CMK (cell line): ENCODE measurements around the gene NR2F6.

ENCODE experiments used
- DNase-seq: peaks from one replicate; pipeline ENCODE4 v3.0.0-alpha.2; 2010; ENCODE audit warnings: low read depth

The NR2F6 gene

DNA sequence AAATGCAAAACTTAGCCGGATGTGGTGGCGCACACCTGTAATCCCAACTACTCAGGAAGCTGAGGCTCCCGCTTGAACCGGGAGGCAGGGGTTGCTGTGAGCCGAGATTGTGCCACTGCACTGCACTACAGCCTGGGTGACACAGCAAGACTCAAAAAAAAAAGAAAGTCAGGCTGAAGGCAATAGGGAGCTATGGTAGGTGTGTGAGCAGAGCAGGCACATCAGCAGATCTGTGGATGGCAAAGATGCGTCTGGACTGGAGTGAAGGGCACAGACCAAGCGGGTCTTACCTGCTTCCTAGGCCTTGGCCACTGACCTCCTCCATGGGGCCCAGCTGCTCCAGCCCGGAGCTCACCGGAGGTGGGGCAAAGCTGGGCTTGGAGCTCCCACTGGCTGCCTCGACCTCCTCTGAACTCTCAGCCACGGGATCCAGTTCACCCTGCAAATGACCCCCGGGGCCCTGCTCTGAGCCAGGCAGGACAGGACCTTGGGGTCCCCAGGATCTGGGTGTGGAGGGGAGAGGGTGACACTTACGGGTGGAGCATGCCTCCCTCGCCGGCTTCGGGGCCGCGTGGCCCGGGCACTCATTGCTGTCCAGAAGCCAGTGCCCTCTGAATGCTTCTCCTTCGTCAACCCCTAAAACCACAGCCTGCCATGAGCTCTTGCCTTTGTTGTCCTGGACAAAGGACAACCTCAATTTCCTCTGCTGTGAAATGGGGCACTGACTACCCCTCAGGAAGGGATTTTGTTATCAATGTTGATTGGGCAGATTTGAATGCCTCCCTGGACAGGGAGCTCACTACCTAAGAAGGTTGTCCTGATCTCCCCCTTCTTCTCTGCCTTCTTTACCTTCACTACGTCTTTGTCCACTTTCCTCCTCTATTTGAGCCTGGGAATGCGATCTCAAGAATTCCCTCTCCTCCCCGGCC, 18.3 kb upstream of the NR2F6 start:
- no peak for DNase-seq

DNA sequence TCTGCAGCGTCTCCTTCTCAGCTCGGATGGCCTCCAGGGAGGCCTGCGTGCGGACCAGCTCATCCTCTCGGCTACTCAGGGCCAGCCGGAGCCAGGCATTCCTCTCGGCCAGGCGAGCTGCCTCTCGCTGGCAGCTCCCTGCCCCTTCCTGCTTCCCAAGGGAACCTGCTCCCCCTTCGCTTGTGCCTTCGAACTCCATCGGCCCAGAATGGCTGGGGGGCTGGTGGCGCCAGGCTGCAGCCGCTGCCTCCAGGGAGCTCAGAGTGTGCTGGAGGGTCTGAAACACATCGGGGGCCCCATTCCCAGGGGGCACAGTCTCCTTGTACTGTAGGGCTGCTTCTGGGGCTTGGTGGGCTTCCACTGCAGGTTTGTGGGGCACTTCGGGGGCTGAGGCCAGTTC, 16.8 kb upstream of the NR2F6 start:
- DNase-seq = no peak

DNA sequence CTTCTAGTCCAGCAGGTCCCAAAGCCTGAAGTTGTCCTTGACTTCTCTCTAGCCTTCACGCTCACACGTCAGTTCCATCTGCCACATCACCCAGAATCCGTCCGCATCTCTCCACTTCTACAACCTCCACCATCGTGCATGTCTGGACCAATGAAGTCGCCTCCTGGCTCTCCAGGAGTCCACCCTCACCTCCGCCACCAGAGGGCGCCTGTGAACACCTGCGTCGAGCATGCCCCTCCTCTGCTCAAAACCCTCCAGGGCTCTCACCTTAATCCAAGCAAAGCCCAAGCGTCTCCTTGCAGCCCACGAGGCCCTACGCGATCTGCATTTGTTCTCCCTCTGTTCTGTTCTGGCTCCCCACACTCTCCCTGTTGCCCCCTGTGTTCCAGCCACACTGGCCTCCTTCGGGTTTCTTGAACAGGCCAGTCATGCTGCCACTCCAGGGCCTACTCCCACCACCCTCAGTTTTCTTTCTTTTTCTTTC, 15.2 kb upstream of the NR2F6 start:
- DNase-seq = no peak

DNA sequence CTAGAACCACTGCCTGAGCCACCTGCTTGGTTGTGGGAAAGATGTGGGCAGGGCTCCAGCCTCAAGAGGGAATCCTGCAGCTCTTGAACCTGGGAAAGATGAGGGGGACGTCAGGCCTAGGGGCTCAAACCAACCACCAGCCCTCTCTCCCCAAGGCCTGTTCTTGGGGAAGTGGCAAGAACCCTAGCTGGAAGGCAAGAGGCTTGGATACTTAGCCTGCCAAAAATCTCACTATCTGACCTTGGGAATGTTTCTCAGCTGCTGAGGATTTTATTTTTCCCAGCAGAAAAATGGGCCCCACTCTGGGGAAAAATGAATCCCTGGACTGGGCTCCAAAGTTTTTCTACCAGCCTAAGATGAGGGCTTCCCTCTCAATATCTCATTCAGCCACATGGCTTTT, 14.2 kb upstream of the NR2F6 start:
- no peak for DNase-seq

DNA sequence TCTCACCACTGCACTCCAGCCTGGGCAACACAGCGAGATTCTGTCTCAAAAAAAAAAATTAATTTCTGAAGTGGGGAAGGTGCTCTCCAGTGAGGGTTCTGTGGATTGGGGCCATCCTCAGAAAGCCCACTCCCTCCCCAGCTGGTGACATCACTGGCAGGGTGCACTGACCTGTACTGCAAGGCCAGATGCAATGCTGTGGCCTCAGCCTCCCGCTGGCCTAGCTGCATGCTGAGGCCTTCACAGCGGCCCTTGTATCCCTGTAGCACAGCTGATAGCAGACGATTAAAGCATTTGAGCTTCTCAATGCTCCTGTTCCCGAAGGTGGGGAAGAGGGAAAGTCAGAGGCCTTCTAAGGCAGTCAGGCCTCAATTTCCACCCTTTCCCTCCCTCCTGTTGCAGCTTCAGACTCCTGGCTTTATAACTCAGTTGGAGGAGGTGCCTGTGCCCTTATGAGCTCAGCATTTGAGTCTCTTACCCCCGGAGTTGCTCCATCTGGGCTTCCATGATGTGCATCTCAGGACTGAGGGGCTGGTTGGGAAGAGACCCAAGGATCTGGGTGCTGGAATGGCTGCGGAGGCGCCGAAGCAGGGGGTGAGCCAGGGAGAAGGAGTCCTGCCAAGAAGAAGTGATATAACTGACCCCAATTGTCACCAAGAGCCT, 13.5 kb upstream of the NR2F6 start:
- no peak for DNase-seq

DNA sequence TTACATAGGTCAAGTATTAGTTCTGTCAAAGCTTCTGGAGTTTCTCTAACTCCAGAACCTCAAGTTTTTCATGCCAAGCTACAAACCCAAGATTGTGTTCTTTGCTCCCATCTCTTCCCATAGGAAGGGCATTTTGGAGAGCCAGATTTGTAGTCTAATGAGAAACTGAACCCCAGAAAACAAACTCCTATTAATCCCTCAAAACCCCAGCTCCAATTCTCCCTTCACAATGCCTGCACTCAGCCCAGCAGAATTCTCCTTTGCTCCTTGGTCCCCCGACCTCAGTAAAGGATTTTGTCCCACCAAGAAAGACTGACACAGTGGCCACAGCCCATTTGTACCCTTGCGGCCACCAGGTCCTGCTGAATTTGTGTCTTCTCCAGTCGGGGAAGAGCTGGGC, 10.4 kb upstream of the NR2F6 start:
- no peak for DNase-seq

DNA sequence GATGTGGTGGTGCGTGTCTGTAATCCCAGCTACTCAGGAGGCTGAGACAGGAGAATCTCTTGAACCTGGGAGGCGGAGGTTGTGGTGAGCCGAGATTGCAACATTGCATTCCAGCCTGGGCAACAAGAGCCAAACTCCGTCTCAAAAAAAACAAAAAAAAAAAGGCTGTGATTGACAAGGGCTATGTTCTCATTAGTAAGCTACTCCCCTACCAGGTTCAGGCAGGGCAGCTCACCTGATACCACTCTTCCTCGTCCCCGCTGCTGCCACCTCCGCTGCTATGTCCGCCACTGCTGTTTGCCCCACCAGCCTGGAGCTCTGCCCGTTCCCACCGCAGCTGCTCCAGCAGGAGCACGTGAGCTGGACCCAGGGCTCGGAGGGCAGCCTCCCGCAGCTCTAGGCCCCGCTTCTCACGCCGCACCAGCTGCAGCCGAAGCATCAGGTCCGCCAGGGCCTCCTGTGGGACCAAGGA, 9.5 kb upstream of the NR2F6 start:
- DNase-seq = no peak

DNA sequence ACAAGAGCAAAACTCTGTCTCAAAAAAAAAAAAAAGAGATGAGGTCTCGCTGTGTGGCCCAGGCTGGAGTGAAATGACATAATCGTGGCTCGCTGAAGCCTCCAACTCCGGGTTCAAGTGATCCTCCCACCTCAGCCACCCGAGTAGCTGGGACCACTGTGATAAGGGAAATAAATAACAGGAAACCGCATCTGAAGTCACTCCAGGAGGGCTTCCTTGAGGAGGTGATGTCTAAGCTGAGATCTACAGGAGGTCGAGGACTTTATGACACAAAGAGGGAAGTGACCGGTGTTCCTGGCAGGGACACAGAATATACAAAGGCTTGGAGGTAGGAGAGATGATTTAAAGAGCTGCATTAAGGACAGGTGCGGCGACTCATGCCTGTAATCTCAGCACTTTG, 8.9 kb upstream of the NR2F6 start:
- no peak for DNase-seq

DNA sequence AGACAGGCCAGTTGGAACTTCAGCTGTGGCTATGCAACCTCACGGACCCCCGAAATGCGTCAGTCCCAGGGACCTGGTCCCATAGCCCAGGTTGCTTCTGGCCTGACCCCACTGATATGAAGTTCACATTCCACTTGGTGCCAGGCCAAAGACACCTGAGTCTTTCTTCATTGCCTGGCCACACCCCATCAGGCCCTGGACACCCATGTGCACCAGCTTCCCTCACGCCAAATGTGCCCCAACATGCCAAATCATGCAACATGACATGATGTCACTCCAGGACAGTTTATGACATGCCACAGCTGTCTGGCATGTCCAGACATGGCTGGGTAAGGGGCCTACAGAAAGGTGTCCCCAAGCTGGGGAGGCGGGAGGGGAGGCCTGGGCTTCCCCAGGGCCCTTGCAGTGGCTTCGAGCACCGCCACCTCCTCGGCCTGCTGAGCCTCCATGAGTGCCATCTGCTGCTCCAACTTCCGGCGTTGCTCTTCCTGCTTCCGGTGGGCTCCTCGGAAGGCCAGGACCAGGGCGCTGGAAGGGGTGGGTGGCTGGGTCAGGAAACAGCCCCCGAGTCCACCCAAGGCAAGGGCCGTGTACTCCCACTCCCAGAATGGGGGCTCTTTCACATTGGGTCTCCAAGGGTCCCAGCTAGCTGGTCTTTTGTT, 4.3 kb upstream of the NR2F6 start:
- DNase-seq = no peak

DNA sequence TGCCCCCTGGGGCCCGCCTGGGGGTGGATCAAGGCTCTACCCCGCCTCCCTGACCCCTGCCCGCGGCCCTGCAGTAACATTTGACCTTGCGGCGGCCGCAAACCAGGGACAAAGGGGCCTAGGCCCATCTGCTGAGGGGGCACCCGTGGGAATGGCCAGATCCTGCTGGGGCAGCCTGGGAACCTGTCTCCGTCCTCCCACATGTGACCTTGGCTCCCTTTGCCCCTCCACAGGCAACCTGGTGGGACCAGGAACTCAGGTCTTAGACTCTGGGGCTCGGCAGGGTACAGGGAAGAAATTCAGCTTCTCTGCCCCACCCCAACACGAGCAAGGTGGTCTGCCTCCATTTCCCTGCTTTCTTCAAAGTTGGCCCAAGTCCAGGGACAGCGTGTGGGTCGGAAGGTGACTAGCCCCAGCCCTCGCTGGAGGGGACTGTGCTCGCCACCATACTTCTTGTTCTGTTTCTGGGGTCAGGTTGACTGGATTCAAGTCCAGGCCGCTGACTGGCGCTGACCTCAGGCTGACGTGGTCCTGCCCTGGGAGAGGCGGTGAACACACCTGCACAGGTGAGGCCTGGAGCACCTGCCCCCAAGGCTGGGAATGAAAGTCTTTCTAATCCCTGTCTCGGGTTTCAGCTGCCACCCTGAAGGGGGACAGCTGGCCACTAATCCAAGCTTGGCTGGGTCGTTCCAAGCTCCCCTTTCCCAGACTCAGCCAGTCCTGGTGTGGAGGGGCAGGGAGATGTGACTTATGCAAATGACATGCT, 2.5 kb upstream of the NR2F6 start:
- DNase-seq = no peak

DNA sequence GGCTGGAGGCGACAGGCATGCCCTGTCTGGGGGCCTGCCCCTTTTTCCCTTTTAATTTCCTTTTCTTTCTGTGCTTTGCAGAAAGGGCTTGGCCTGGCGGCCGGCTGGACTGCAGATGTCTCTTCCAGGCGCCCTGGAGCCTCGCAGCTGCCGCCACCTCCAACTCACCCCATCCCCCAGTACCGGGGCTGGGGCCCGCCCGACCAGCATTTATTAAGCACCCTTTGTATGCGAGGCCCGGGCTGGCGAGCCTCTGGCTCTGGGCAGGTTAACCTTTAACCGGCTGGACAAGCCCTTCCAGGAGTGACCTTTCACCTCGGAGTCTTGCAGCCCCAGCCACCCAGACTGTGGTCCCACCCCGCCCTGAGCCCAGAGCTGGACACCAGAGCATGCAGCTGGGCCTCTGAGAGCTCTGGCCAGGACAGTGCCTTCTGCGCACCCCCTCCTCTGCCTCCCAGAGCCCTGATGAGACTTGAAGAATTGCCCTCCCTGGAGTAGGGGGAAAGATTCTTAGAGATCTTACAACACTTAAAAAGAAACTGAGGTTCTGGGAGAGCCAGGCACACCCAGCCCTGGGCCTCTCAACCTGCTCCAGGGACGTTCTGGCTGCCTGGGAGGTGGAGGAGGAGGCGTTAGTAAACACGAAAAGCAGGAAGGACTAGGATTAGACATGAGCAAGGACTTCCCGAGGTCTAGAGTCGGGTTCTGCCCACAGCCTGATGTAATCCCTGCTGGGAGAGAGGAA, 1.1 kb upstream of the NR2F6 start:
- DNase-seq = no peak

DNA sequence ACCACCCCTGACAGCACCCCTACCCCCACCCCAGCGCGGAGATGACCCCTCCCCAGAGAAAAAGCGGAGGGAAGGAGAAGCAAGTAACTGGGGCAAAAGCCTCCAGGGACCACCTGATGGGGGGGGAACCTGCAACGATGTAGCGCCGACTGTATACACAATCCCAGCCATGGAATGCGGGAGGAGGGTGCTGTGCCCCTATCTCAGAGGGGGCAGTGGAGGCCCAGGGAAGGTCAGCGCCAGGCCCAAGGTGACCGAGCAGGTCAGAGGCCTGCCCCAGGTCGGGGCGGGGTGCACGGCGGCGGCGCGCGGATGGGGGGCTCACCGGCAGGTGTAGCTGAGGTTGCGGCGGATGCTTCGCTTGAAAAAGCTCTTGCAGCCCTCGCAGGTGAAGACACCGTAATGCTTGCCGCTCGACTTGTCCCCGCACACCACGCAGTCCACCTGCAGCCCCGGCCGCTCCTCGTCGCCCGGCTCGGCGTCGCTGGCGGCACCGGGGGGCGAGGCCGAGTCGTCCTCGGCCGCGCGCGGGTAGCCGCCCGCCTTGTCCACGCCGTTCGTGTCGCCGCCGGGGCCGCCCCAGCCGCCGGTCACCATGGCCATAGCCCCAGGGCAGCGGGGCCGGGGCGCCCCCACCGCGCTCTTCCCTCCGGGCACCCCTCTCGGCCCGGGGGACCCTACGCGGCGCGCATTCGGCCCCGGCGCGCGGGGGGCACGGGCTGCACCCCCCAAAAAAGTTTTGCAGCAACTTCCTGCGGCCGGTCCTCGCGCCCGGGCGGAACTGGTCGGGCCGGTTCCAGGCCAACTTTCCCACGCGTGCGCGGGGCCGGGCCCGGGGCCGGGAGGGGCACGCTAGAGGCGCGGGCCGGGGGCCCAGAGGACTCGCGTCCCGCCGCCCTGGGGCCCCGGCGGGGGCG, 843 bp downstream of the NR2F6 start:
- DNase-seq = no peak

DNA sequence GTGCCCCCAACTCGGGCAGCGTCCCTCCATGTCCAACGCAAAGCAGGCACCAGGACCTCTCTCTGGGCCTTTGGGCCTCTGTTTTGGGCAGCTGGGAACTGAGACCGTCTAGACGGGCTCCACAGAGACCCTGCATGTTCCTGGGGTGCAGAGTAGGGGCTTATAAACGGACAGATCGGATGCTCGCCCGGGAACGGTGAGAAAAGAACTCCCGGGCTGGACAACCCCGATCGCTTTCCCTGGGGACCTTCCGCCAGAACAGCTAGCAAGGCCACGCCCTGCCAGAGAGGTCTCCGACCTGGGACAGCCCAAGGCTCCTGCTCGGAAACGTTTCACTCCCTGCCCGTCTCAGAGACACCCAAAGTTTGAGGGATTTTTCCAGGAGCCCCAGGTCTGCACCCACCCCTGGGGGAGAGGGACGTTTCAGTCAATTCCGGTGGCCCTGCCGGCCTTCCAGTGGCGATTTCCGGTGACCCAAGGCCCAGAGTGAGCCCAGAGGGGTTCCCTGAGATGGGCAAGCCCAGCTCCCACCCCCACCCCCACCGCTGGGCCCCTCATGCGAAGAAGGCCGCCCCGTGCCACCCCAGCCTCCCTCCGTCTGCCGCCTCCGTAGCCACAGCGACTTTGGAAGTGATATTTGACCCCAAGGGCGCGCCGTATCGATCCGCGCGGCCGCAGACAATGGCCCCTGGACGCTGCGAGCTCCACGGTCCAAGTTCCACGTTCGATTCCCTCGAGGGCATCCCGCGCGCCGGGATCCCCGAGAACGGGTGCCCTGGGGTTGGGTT, 1.7 kb downstream of the NR2F6 start:
- no peak for DNase-seq

DNA sequence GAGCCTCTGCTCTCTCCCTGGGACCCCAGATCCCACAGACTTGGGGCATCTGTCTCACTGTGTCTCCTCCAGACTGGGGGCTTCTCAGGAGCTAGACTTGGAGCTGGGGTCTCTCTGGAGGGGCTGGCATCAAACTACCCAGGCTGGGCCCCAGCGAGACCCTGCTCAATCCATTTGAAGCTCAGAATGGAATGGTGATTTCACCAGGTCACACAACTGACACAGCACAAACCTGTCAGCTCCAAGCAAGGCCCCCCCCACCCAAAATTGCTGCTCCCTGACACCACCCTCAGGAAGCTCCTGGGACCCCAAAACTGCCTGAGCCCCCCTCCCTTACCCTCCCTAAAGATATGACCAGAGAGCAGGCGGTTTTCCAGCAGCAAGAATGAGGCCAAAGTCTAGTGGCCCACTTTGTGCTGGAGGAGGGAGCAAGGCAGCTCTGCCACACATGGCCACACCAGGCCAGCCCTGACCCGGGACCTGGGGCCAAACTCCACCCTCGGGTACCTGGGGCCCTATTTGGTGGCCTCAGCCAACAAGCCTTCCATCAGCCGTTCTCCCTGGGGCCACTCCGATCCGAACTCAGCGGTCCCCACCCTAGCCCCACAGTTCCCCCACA, 2.4 kb downstream of the NR2F6 start:
- no peak for DNase-seq

DNA sequence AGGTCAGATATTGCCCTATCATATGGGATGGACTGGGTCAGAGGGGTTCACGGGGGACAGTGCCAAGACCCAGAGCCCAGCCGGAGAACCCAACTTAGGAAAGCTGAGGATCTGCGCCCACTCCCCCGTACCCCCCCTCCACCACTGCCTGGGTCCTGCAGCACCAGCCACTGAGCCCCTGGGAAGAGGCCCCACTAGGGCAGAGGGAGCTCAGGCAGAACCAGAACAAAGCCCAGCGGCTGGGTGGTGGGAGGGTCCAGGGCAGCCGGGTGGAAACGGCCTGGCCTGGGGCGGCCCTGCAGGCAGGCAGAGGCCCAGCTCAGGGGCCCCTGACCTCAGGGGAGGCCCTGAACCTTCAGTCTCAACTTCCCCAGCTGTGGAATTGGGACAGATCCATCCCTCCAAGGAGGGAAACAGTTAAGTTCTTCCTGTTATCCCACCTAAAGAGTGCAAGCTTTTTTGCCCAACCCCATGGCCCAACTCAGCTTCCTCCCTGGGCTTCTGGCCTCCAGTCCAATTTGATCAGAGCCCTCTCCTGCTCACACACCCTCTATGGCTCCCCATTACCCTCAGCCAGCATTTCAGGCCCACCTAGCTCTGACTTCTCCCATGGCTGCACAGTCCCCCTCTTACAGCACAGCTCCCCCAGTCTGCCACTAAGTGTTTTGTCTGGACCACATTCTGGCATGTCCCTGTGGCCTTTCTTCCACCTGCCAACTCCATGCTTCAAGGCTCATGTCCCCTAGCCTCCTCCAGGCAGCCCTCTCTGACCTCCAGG, 3.1 kb downstream of the NR2F6 start:
- DNase-seq = no peak

DNA sequence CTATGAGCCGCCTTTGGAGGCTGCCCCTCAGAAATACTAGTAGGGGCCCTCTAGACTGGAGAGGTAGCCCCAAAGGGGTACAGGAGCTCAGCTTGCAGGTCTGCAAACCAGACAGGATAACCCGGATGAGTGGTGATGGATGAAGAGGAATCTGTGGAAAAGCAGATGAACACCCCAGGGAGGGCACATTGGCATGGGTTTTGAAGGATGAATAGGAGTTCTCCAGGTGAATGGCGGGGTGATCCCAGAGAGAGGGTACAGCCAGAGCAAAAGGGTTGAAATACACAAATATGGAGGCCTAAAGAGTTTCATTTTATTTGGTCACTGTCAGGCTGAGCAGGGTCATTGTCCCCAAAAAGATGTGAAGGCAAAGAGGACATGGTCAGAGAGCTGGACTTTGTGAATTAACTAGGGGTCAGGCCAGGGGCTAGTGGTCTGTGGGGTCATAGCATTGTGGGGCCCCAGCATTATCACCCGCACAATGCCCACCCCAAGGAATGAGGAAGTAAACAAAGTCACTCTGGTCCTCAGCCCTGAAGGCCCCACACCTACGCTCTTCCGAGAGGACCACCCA, 4.8 kb downstream of the NR2F6 start:
- DNase-seq = no peak

DNA sequence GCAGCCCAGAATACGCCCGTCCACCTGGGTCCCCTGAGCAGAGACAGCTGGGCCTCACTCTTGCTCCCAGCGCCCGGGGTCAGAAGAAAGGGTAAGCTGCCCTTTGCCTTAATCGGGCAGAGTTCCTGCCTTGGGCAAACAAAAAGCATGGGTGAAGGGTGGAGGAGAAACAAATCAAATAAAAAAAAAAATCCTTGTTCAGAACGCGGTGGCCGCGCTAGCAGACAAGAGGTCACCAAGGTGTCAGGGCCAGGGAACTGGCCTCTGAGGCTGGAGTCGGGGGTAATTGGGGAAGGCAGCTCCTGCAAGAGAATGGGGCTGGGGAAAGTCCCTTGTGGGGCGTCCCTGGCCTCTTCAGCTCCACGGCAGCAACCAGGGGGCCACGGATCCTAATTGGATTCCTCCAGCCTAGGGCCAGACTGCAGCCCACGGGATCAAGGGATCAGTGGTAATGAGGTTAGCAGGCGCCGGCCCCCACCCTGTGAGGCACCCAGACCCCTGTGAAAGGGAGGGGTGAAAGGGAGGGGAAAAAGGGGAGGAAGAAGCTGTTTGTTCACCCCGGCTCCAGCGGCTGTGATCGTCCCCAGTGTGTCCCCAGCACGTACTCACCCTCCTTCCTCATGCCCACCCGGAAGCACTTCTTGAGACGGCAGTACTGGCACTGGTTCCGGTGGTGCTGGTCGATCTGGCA, 5.5 kb downstream of the NR2F6 start:
- no peak for DNase-seq
